Ishikawa (cell line): ENCODE data around the gene C11orf54.

Experiments
- CEBPB ChIP-seq: IDR thresholded peaks from 2 replicates; pipeline ENCODE4 v1.6.1; 2012
- EGR1 ChIP-seq: IDR thresholded peaks from 2 replicates; pipeline ENCODE4 v1.6.1; 2012
- EP300 ChIP-seq: IDR thresholded peaks from 2 replicates; pipeline ENCODE4 v1.6.1; 2012; ENCODE audit warnings: borderline replicate concordance
- FOXM1 ChIP-seq: IDR thresholded peaks from 2 replicates; pipeline ENCODE4 v1.6.1; 2012; ENCODE audit warnings: low read depth, borderline replicate concordance
- NFIC ChIP-seq: IDR thresholded peaks from 2 replicates; pipeline ENCODE4 v1.6.1; 2012
- RAD21 ChIP-seq: IDR thresholded peaks from 2 replicates; pipeline ENCODE4 v1.6.1; 2012; ENCODE audit warnings: low read depth
- TAF1 ChIP-seq: IDR thresholded peaks from 2 replicates; pipeline ENCODE4 v1.6.1; 2012; ENCODE audit warnings: low read depth, mild to moderate bottlenecking
- TEAD4 ChIP-seq: IDR thresholded peaks from 2 replicates; pipeline ENCODE4 v1.6.1; 2012
- YY1 ChIP-seq: IDR thresholded peaks from 2 replicates; pipeline ENCODE4 v1.6.1; 2012; ENCODE audit warnings: low read depth
- ZBTB7A ChIP-seq: IDR thresholded peaks from 2 replicates; pipeline ENCODE4 v1.6.1; 2012; ENCODE audit warnings: low read depth
- TF ChIP-seq, protein P1 (sequence below): IDR thresholded peaks from 2 replicates; pipeline ENCODE4 v1.6.1; 2012
- TF ChIP-seq, protein P2 (sequence below): IDR thresholded peaks from 2 replicates; pipeline ENCODE4 v1.6.1; 2012

DNA sequence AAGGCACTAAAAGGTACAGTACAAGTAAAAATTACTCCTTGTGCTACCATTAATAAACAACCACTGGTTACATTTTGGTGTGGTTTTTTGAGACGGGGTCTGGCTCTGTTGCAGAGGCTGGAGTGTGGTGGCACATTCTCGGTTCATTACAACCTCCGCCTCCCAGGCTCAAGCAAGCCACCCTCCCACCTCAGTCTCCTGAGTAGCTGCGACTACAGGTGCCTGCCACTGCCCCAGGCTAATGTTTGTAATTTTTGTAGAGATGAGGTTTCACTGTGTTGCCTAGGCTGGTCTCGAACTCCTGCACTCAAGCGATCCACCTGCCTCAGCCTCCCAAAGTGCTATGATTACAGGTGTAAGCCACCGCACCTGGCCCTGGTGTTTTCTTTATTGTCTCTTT lies 20.9 kb upstream of the C11orf54 start:
- TF ChIP-seq CEBPB (no peak), RAD21 (no peak), NFIC (no peak), TAF1 (no peak), YY1 (no peak), FOXM1 (no peak), TEAD4 (no peak), ZBTB7A (no peak), EP300 (no peak), EGR1 (no peak)
- TF ChIP-seq, protein P1, sequence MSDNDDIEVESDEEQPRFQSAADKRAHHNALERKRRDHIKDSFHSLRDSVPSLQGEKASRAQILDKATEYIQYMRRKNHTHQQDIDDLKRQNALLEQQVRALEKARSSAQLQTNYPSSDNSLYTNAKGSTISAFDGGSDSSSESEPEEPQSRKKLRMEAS, result no peak
- TF ChIP-seq, protein P2, sequence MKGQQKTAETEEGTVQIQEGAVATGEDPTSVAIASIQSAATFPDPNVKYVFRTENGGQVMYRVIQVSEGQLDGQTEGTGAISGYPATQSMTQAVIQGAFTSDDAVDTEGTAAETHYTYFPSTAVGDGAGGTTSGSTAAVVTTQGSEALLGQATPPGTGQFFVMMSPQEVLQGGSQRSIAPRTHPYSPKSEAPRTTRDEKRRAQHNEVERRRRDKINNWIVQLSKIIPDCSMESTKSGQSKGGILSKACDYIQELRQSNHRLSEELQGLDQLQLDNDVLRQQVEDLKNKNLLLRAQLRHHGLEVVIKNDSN, result no peak
